ENCODE data around the gene CTDSPL.

The CTDSPL gene

DNA sequence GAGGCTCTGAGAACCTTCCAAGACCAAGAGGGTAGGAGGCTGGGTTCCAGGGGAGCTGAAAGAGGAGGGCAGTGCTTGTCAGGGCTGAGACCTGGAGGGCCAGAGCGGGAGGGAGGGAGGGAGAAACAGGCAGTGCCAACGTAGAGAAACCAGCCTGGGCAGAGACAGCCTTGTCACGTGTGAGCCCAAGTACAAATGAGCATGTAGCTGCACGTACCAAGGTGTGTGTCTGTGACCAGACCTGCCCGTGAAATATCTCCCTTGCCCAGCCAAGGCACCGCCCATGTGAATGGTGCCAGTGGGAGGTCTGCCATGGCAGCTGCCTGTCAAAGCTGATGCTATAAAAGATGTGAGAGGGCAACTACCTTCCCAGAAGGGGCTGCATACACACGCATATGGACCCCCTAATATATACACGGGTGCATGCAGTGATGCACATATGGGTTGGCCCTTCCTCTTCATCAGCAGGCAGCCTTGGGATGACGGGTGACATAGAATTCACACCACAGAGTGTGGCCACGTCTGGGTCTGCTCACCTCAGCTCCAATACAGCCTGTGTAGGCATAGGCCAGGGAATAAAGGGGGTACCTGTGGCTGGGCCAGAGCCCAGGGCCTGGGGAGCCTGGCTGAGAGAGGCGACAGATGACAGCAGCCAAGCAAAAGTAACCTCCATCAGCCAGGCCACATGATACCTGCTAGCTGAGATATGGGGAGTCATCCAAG, 7.8 kb upstream of the CTDSPL start:
- DNase-seq (ENCODE audit: low read depth) = no peak

DNA sequence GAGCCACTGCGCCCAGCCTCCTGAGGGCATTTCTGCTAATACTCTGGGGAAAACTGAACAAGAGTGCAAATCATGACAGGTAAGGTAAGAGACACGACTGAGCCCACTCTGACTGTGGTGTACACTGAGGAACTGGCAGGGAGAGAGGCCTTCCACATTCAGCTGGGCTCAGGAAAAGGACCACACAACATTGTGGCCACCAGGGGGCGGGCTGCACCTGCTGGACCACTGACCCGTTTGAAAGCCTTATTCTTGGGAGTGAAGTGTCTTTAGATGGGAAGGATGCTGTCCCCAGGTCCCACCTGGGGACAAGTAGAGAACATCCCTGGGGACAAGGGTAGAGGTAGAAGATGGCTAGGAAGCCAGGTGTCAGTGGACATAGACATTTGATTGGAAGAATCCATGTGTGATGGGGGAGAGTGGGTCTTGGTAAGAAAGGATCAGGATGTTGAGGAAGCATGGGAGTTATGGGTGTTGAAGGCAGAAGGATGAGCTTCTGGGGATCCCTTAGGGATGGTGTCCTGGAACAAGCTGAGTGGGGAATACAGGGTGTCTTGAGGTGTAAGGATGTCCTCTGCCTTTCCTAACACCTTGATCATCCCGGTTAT, 6.2 kb upstream of the CTDSPL start:
- DNase-seq (ENCODE audit: low read depth) = peak; percentile 53

DNA sequence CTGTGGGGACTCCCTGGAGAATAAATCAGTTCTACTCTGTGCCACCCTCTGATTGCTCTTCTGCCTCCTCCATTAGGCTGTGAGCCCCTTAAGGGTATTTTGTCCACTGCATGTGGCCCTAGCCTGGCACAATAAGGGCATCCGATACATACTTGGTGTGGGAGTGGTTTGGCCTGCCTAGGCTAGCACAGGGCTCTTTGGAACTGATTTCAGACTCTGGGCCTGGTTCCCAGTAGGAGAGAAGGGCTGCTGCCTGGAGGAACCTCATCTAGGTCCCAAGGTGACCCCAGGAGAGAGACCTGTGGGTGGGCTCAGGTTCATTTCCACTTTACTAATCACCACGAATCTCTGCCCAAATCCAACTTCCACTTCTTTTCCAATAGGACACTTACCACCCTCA, 5.3 kb upstream of the CTDSPL start:
- no peak for DNase-seq (ENCODE audit: low read depth)

DNA sequence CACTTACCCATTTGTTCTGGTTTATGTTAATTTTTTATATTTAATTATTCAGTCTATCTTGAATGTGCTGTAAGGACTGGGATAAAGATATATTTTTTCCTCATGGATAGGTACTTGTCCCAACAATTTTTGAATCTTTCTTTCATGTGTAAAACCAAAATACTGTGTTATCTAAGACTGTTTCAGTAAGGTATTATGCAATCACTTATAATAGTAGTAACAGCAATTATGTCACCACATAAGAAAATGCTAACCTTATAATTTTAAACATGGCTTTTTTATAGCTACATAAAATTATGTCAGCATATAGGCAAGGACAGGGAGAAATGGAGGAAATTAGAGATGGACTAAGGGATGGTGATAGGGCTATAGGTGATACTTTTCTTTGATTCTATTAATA, 2.9 kb upstream of the CTDSPL start:
- DNase-seq (ENCODE audit: low read depth) = no peak

DNA sequence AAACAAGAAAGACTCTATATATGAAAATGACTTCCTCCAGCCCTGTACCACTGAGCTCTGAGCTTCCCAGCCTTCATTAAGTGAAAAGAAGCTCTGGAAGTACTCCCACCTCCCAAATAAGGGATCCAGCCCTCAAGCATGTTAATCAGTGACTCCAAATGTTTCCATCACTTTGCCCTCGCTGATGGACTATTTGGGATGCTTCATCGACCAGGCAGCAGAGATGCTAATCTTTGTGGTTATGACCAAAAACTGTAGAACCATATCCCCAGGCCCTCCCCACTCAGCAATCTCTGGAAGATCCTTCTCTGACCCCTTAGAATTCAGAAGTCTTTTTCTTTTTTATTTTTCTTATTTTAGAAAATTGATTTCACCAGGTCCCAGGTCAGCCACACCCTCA, 2.3 kb upstream of the CTDSPL start:
- no peak for DNase-seq (ENCODE audit: low read depth)

DNA sequence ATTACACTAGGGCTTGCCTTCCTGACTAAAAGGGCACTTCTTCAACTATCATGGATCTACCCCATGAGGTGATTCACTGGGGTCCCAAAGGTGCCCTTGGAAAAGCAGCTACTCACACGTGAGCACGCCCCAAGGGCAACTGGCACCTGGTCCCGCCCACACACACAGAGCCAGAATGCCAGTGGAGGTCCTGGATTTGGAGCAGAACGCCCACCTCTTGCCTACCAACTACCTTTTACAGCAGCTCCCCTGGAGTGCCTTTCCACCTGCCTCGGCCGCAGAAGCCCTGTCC, 1.8 kb upstream of the CTDSPL start:
- no peak for DNase-seq (ENCODE audit: low read depth)

DNA sequence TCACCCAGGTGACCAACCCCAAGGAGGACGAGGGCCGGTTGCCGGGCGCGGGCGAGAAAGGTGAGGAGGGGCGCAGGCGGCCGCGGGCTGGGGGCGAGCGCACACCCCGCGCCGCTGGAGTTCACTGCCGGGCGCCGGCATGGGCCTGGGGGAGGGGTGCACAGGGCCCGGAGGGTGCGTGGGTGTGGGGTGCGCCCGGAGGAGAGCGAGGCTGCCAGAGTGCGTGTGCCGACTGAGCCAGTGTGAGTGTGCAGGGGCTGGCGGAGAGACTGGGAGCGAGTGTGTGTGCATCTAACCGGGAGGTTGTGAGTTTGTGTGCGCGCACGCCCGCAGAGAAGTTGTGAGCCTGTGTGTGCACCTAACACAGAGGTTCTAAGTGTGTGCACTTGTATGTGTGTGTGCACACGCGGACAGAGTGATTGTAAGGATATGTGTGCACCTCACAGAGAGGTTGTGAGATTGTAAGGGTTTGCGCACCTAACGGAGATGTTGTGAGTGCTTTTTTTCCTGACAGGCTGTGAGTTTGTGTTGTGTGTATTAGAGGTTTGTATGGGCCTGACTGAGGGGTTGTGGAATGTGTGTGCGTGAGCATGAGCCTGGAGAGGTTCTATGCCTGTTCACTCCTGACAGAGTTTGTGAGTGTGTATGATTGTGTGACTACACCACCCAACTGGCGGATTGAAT, 681 bp downstream of the CTDSPL start:
- DNase-seq (ENCODE audit: low read depth) = no peak

DNA sequence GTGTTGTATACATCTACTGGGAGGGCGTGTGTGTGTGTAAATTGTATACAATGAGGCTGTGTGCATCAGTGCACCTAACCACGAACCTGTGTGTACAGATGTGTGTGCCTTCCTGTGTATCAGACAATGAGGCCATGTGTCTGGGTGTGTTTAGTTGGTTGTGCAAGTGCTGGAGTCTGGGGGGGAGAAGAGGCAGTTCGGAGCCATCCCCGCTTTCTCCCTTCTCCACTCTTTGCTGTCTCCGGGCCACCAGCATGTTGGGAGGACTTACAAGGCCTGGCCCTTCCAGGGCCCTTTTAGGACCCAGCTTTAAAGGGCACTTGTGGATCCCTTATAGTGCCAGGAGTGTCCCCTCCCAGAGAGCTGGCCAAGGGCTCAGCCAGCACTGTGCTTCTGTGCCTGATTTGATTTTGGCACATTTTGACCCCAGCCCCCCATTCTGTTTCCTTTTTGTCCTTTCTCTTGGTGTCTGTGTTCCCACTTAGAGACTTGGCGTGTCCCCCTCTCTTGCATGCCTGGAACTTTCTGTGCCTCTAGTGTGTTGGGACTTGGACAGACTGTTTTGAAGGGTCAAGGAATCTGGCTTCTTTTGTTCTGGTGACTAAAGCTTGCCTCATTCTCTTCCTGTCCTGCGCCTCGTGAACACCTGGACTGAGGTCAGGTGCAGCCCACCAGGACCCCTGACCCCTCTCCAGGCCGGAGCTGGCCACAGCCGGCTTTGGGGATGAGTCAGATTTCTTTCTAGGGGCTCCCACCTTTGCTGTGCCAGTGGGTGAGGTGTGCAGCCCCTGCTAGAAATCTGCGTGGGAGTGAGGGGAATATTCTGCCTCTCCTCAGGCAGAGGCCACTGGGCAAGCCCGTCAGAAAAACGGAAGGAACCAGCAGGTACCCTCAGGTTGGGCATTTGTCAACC, 1.5 kb downstream of the CTDSPL start:
- DNase-seq (ENCODE audit: low read depth) = no peak

DNA sequence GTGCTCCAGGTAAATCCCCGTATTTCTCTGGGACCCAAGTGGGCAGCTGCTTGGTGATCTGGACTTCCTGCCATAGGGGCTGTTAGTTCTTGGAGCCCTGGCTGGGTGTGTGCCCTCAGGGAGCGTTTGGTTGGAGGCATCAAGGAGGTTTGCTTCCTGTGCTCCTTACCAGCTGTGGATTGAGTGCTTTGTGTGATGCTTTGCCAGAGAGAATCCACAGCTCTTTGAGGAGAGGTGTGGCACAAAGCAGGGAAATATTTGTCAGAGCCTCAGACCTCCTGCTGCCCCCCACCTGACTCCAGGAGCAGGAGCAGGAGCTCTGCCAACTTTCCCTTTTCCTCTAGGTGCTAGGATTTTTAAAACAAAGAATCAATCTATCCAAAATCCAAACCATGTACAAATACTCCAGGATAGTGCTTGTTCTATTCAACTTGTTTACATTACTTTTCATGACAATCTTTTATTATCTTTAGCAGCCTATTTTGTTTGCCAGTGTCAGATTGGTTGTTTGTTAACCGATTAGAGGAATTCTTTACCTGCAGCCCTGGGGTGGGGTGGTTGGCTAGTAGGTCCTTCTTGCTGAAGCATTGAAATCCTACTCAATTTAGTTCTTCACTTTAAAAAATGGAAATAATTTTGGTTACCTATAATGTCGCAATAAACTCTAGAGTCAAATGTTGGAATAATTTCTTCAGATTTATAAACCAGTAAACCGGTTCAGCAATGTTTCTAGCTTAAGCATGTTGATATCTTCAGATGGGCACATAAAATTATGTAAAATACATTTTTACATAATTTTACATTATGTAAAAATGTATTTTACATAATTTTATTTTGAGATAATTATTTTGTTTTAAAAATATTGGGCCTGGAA, 2.5 kb downstream of the CTDSPL start:
- no peak for DNase-seq (ENCODE audit: low read depth)

DNA sequence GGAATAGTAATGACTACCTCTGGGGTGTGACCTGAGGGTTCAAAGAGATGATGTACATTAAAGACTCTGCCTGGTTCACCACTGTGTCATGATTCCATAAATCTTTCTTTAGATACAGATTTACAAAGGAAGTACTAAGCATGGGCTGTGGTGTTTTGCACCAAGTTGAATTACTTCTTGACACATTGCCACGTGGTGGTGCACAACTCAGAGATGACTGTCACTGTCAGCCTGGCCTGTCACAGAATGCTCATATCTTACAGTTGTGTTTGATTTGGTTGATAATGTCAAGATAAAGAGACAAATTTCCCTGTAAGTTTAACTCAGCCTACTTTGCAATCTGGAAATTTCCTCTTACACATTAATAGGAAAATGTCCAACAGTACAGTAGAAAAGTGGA, 3.2 kb downstream of the CTDSPL start:
- no peak for DNase-seq (ENCODE audit: low read depth)

DNA sequence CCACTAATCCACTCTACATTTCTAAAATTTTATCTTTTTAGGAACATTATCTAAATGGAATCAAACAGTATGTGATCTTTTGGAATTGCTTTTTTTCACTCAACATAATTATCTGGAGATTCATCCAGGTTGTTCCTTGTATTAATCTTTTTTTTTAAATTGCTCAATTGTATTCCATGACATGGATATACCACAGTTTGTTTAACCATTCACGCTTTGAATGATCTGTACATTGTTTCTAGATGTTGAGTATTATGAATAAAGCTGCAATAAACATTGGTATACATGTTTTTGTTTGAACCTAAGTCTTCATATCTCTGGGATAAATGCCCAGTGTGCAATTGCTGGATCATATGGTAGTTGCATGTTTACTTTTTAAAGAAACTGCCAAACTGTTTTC, 5.5 kb downstream of the CTDSPL start:
- no peak for DNase-seq (ENCODE audit: low read depth)

DNA sequence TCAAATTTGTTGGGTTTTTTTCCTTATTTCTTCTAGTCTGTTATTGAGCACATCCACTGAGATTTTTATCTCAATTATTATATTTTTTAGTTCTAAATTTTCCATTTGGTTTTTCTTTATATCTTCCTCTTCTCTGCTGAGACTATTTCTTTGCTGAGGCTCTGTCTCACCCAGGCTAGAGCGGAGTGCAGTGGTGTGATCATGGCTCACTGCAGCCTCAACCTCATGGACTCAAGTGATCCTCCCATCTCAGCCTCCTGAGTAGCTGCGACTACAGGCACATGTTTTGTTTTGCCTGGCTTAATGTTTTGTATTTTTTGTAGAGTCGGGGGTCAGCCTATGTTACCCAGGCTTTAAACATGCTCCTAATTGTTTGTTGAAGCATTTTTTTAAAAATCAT, 10.2 kb downstream of the CTDSPL start:
- no peak for DNase-seq (ENCODE audit: low read depth)

DNA sequence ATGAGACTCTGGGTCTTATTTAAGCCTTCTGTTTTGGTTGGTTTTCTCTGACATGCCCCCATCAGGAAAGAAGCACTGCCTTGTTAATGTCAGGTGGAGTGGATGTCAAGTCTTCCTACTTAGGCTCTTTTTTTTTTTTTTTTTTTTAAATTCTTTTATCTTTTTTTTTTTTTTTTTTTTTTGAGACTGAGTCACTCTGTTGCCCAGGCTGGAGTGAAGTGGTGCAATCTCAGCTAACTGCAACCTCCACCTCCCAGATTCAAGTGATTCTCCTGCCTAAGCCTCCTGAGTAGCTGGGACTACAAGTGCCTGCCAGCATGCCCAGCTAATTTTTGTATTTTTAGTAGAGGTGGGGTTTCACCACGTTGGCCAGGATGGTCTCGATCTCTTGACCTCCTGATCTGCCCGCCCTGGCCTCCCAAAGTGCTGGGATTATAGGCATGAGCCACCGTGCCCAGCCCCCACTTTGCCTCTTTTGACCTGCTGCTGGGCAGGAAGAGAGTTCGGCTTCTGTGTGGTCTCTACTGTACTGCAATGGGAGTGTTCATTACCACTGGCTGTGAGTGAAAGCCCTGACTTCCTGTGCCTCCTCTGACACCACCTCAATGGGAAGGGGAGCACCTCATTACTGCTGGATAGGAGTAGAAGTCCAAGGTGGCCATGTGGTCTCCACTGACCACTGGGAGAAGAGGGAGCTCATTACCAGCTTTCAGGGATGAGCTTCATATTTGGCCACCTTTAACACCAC, 10.9 kb downstream of the CTDSPL start:
- DNase-seq (ENCODE audit: low read depth) = no peak

DNA sequence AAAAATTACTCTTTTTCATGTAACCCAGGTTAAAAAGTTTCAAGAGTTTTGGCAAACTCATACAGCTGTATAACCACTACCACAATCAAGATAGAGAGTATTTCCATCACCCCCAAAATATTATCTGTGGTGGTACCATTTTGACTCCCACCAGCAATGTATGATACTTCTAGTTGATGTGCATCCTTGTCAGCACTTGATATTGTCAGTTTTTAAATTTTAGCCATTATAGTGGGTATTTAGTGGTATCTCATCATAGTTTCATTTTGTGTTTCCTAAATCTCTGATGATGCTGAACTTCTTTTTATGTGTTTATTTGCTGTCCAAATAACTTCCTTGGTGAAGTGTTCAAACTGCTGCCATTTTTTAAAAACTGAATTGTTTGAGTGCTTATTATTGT, 14.6 kb downstream of the CTDSPL start:
- no peak for DNase-seq (ENCODE audit: low read depth)

DNA sequence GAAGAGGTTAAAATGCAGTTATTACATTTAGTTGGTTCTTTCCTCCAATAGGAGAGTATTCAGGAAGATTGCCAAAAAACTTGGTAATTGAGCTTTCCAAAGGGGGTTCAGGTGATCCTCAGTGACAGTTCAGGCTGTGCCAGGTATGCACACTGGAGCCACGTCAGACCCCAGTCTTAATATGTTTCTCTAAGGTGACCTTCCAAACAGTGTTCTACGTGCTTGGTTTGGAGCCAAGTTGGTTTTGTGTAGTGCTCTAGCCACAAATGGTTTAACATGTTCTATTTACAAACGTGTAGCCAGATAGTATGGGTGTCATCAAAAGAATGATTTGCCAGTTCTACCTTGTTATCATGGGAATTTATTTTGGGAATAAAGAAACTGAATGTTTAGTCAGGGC, 21.0 kb downstream of the CTDSPL start:
- no peak for DNase-seq (ENCODE audit: low read depth)

DNA sequence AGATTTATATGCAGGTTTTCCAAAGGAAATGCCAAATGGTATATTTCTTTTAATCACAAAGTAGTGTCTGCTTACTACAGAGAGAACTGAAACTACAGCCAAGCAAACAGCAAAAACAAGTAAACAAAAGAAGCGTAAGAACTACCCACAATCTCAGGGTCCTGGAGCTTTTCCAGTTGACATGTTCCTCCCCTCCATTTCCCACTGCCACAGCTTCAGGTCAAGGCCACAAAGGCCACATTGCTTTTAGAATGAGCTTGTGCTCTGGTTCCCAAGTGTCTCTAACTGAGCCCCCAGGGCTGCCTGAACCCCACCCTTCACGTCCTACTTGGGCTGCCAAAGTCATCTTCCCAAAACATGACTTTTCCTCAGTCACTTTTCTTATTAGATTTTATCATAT, 24.1 kb downstream of the CTDSPL start:
- no peak for DNase-seq (ENCODE audit: low read depth)

DNA sequence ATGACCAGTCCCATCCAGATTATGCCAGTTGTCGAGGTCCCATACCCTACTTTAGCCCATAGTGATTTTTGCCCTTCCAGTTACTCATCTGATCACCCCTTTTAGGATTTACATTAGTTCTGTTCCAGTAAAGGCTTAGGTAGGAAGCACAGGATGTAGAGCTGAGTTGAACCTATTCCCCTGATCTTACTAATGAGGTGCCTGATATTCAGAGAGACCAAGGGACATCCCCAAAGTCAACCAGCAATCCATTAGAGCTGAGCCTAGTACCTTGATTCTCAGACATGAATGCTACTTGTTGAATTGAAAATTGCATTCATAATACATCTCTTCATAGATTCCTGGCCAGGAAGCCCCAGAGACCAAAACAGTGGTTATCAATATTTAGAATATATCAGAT, 24.7 kb downstream of the CTDSPL start:
- no peak for DNase-seq (ENCODE audit: low read depth)

DNA sequence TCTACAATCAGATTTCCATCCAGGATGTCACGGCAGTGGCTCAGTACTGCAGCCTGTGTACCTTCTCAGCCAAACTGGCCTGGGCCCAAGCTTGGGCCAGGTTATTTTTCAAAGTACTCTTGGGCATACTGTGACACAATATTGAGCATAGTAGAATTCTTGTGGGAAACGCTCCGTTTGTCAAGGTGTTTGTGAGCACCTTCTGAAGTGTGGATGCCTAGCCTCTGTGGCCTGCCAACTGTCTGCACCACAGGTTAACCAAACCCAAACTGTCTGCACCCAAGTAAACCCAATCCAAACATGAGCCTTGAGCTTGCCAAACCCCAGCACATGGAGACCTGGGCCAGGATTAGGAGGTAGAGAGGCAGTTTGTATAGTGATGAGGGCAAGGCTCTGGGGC, 25.4 kb downstream of the CTDSPL start:
- no peak for DNase-seq (ENCODE audit: low read depth)

DNA sequence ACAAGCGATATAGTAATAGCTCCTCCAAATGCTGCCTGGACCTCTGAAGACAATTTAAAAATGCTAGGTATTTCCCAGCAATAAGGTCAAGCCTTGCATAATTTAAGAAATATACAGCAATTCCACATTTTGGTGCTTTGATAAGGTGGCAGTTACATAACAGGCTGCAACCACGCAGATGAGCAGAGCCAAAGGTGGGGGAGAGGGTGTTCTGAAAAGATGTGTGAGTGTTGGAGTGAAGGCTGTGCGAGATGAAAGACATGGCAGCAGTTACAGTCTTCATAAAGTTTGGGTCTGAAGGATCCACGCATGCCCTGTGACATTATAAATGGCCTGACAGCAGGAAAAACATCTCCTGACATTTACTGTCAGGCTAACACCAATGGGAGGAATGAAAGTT, 26.1 kb downstream of the CTDSPL start:
- no peak for DNase-seq (ENCODE audit: low read depth)

DNA sequence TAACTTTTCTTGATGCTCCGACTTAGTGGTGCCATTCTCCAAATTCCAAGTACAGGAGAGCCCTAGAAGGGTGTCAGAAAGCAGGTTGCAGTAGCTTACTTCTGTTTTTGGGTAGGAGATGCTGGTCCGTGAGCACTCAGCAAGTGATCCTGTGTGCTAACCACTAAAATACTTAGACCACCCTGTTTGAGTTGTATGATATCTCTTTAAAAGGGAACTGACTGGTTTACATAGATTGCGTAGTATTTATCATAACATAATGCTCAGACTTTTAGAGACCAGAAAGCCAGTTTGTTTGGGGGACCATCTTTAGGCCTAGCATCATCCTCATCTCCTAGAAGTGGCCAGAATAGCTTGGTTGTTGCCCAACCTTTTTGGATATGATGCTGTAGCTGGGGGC, 26.7 kb downstream of the CTDSPL start:
- DNase-seq (ENCODE audit: low read depth) = no peak

DNA sequence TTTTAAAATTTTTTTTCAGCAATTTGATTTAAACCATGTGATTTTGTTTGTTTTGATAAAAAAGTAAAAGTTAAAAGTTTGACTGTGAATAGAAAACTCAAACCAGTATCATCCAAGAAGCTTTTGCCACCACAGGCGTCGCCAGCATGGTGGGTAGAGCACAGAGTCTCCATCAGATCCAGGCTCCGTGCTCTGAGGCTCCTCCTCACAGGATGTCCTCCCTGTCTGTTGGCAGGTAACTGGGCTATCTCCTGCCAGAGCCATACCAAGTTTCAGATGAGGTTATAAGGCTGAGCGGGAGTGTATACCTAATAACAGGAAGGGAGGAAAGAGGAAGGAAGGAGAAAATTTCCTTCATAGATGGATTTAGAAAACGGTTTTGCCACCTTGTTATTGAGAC, 28.8 kb downstream of the CTDSPL start:
- DNase-seq (ENCODE audit: low read depth) = no peak
